HEK293 (cell line): ENCODE results near the gene CRISP2.

Source experiments
- CTCF ChIP-seq: fragments of 450-650 bp; formaldehyde crosslinking; IDR thresholded peaks from 2 replicates; pipeline ENCODE4 v1.5.1; 2016; ENCODE audit warnings: missing biosample characterization, missing genetic modification characterization
- GLI4 ChIP-seq: fragments of 450-650 bp; formaldehyde crosslinking; IDR thresholded peaks from 2 replicates; pipeline ENCODE4 v1.5.1; 2016; ENCODE audit warnings: missing biosample characterization, missing genetic modification characterization
- GLIS1 ChIP-seq: fragments of 450-650 bp; formaldehyde crosslinking; IDR thresholded peaks from 2 replicates; pipeline ENCODE4 v1.5.1; 2016; ENCODE audit warnings: missing biosample characterization, missing genetic modification characterization
- MYNN ChIP-seq: fragments of 450-650 bp; formaldehyde crosslinking; IDR thresholded peaks from 2 replicates; pipeline ENCODE4 v1.5.1; 2016; ENCODE audit warnings: missing biosample characterization, missing genetic modification characterization, borderline replicate concordance
- REST ChIP-seq: fragments of 450-650 bp; formaldehyde crosslinking; IDR thresholded peaks from 2 replicates; pipeline ENCODE4 v1.5.1; 2016; ENCODE audit warnings: missing biosample characterization, missing genetic modification characterization
- SP2 ChIP-seq: fragments of 450-650 bp; formaldehyde crosslinking; IDR thresholded peaks from 2 replicates; pipeline ENCODE4 v1.5.1; 2016; ENCODE audit warnings: missing biosample characterization, missing genetic modification characterization
- YY1 ChIP-seq: fragments of 450-650 bp; formaldehyde crosslinking; IDR thresholded peaks from 2 replicates; pipeline ENCODE4 v1.5.1; 2018; ENCODE audit warnings: missing biosample characterization, missing genetic modification characterization
- ZFHX2 ChIP-seq: fragments of 450-650 bp; formaldehyde crosslinking; conservative IDR thresholded peaks from 2 replicates; pipeline ENCODE4 v1.5.1; 2016; ENCODE audit warnings: missing biosample characterization, missing genetic modification characterization
- ZNF174 ChIP-seq: fragments of 450-650 bp; formaldehyde crosslinking; IDR thresholded peaks from 2 replicates; pipeline ENCODE4 v1.5.0; 2017; ENCODE audit warnings: missing biosample characterization, mild to moderate bottlenecking, missing genetic modification characterization
- ZNF274 ChIP-seq, 2 experiments: fragments of 200-500 bp in 1 of 2; fragments of 450-650 bp in 1 of 2; sonication (Bioruptor generic) in 1 of 2; formaldehyde crosslinking in 1 of 2; IDR thresholded peaks; 2 replicates each; pipeline versions ENCODE4 v1.5.1 to v1.6.1; 2014 to 2016; ENCODE audit warnings: borderline replicate concordance in 1 of 2, inconsistent platforms in 1 of 2, low read length in 1 of 2, missing biosample characterization in 1 of 2, missing genetic modification characterization in 1 of 2
- ZNF449 ChIP-seq: fragments of 450-650 bp; formaldehyde crosslinking; IDR thresholded peaks from 2 replicates; pipeline ENCODE4 v1.5.1; 2017; ENCODE audit warnings: missing biosample characterization, mild to moderate bottlenecking, missing genetic modification characterization, moderate library complexity
- ZNF561 ChIP-seq: fragments of 450-650 bp; IDR thresholded peaks from 2 replicates; pipeline ENCODE4 v1.5.1; 2018; ENCODE audit warnings: missing biosample characterization, missing genetic modification characterization, borderline replicate concordance
- ZNF626 ChIP-seq: fragments of 450-650 bp; sonication (Bioruptor Pico); formaldehyde crosslinking; IDR thresholded peaks from 2 replicates; pipeline ENCODE4 v1.5.1; 2018; ENCODE audit warnings: missing biosample characterization, missing genetic modification characterization, inconsistent platforms
- ZSCAN18 ChIP-seq: fragments of 450-650 bp; formaldehyde crosslinking; IDR thresholded peaks from 2 replicates; pipeline ENCODE4 v1.5.1; 2016; ENCODE audit warnings: missing biosample characterization, missing genetic modification characterization

GRCh38 chr6:49720372-49720771, 7.0 kb upstream of the CRISP2 start:
- TF ChIP-seq CTCF (tag by site-specific recombination) (no peak), ZNF274 (IDR thresholded peaks at IDR 0.05; ENCODE audit: low read length) (no peak), ZNF274 (tag by site-specific recombination; IDR thresholded peaks at IDR 0.05; ENCODE audit: borderline replicate concordance) (no peak), ZNF449 (tag by site-specific recombination) (no peak), ZNF174 (tag by site-specific recombination) (no peak), MYNN (tag by site-specific recombination) (no peak), REST (tag by site-specific recombination) (no peak), GLIS1 (tag by site-specific recombination) (no peak), GLI4 (tag by site-specific recombination) (no peak), ZSCAN18 (tag by site-specific recombination) (no peak), SP2 (no peak), ZNF561 (no peak), ZFHX2 (tag by site-specific recombination) (no peak), ZNF626 (no peak), YY1 (no peak)
